ENCODE measurements around the gene VPS37D.

DNA sequence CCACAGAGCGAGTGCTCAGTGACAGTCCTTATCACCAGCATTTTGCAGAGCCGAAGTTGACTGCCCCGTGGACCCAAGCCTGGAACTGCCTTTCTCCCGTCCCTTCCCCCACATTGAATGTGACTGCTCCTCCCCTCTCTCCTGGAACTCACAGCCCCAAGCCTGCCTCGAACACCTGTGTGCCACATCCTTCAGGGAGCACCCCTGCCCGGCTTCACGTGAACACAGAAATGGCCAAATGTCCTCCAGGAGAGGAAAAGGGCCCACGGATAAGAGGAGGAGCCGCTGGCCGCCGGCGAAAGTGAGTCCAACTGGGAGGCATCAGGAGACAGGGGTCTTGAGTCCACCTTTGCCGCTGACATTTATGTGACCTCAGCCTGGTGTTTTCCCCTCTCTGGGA, 35.6 kb downstream of the VPS37D start:
- TF ChIP-seq PAX5 (IDR thresholded peaks at IDR 0.05; ENCODE audit: borderline replicate concordance, low read depth, low read length), result no peak
- no peak for TF ChIP-seq TCF3 (IDR thresholded peaks at IDR 0.05; ENCODE audit: borderline replicate concordance, insufficient read depth, low read depth, low read length)
- TF ChIP-seq, protein P1, sequence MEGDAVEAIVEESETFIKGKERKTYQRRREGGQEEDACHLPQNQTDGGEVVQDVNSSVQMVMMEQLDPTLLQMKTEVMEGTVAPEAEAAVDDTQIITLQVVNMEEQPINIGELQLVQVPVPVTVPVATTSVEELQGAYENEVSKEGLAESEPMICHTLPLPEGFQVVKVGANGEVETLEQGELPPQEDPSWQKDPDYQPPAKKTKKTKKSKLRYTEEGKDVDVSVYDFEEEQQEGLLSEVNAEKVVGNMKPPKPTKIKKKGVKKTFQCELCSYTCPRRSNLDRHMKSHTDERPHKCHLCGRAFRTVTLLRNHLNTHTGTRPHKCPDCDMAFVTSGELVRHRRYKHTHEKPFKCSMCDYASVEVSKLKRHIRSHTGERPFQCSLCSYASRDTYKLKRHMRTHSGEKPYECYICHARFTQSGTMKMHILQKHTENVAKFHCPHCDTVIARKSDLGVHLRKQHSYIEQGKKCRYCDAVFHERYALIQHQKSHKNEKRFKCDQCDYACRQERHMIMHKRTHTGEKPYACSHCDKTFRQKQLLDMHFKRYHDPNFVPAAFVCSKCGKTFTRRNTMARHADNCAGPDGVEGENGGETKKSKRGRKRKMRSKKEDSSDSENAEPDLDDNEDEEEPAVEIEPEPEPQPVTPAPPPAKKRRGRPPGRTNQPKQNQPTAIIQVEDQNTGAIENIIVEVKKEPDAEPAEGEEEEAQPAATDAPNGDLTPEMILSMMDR (IDR thresholded peaks at IDR 0.05 in 2 of 3, conservative IDR thresholded peaks at IDR 0.05 in 1 of 3; ENCODE audit: control insufficient read depth in 2 of 3, extremely low read depth in 1 of 3, insufficient read depth in 1 of 3, low read depth in 3 of 3, low read length in 3 of 3), result no peak

Data from GM12878 (cell line).